Neural cell (in vitro differentiated cells): Measurements from ENCODE around the gene SPEM3. TPM values are rescaled to one million over a fixed set of nuclear protein-coding genes. Genes with fewer than 3 reads are reported as not detected.

ENCODE experiments used
- H2AFZ ChIP-seq: fragments of 200-600, 300-800 bp; sonication (generic), shearing (Covaris generic); 2 replicates; pipeline ENCODE4 v1.6.0; 2014; ENCODE audit warnings: low read depth, mild to moderate bottlenecking, antibody characterized with exemption, low read length, moderate library complexity
- H3F3A ChIP-seq: fragments of 200-600 bp; shearing (Covaris generic); 2 replicates; pipeline ENCODE4 v1.6.1; 2016; ENCODE audit warnings: mild to moderate bottlenecking, moderate library complexity, mixed read lengths, antibody characterized with exemption, low read length; ENCODE audit not compliant: insufficient read depth, poor library complexity, severe bottlenecking
- H3K27ac ChIP-seq: fragments of 200-600, 300-800 bp; sonication (generic), shearing (Covaris generic); 2 replicates; pipeline ENCODE4 v1.5.1; 2014; ENCODE audit warnings: mild to moderate bottlenecking, low read length, moderate library complexity
- H3K27me3 ChIP-seq: fragments of 300-800, 200-600 bp; sonication (generic), shearing (Covaris generic); 2 replicates; pipeline ENCODE4 v1.6.0; 2014; ENCODE audit warnings: mild to moderate bottlenecking, low read depth, low read length, moderate library complexity; ENCODE audit not compliant: insufficient read depth
- H3K36me3 ChIP-seq: fragments of 300-800, 200-600 bp; sonication (generic), shearing (Covaris generic); 2 replicates; pipeline ENCODE4 v1.5.1; 2014; ENCODE audit warnings: mild to moderate bottlenecking, antibody characterized with exemption, low read length, moderate library complexity; ENCODE audit not compliant: insufficient read depth
- H3K4me2 ChIP-seq: fragments of 300-800, 200-600 bp; sonication (generic), shearing (Covaris generic); 2 replicates; pipeline ENCODE4 v1.6.0; 2014; ENCODE audit warnings: mild to moderate bottlenecking, low read length
- H3K4me3 ChIP-seq: fragments of 300-800, 200-600 bp; sonication (generic), shearing (Covaris generic); 2 replicates; pipeline ENCODE4 v1.5.1; 2014; ENCODE audit warnings: mild to moderate bottlenecking, low read length, moderate library complexity
- H3K79me2 ChIP-seq: fragments of 200-600 bp; shearing (Covaris generic); replicated peaks from 2 replicates; pipeline ENCODE4 v1.6.0; 2014; ENCODE audit warnings: mild to moderate bottlenecking, low read length, moderate library complexity; ENCODE audit not compliant: insufficient read depth
- H3K9ac ChIP-seq: fragments of 300-800, 200-600 bp; sonication (generic), shearing (Covaris generic); 2 replicates; pipeline ENCODE4 v1.6.1; 2016; ENCODE audit warnings: mild to moderate bottlenecking, low read length, mixed read lengths
- H3K9me2 ChIP-seq: fragments of 200-600 bp; shearing (Covaris generic); 2 replicates; pipeline ENCODE4 v1.6.1; 2016; ENCODE audit warnings: mild to moderate bottlenecking, low read length, mixed read lengths; ENCODE audit not compliant: insufficient read depth
- H3K9me3 ChIP-seq: fragments of 200-600, 300-800 bp; sonication (generic), shearing (Covaris generic); 2 replicates; pipeline ENCODE4 v1.6.1; 2016; ENCODE audit warnings: mild to moderate bottlenecking, mixed run types, low read length, moderate library complexity, mixed read lengths
- H4K20me1 ChIP-seq: fragments of 200-600 bp; shearing (Covaris generic); 2 replicates; pipeline ENCODE4 v1.6.1; 2016; ENCODE audit warnings: mild to moderate bottlenecking, mixed run types; ENCODE audit not compliant: insufficient read depth
- EP300 ChIP-seq: fragments of 450-650 bp; conservative IDR thresholded peaks from 2 replicates; pipeline ENCODE4 v1.6.1; 2014; ENCODE audit warnings: antibody characterized with exemption, mild to moderate bottlenecking, moderate library complexity; ENCODE audit not compliant: poor library complexity, severe bottlenecking
- EZH2 ChIP-seq: fragments of 200-600, 300-800 bp; shearing (Covaris generic), sonication (generic); IDR thresholded peaks from 2 replicates; pipeline ENCODE4 v1.6.1; 2014; ENCODE audit warnings: antibody characterized with exemption, low read length, borderline replicate concordance, mild to moderate bottlenecking; ENCODE audit not compliant: insufficient read depth, poor library complexity, severe bottlenecking
- MXI1 ChIP-seq: fragments of 450-650 bp; conservative IDR thresholded peaks from 2 replicates; pipeline ENCODE4 v1.6.1; 2014; ENCODE audit warnings: antibody characterized with exemption, mild to moderate bottlenecking; ENCODE audit not compliant: poor library complexity, severe bottlenecking
- POLR2AphosphoS5 ChIP-seq: IDR thresholded peaks from 2 replicates; pipeline ENCODE4 v1.6.1; 2012
- RAD21 ChIP-seq: fragments of 450-650 bp; conservative IDR thresholded peaks from 2 replicates; pipeline ENCODE4 v1.6.1; 2014; ENCODE audit warnings: antibody characterized with exemption, mild to moderate bottlenecking, moderate library complexity
- SMC3 ChIP-seq: fragments of 450-650 bp; conservative IDR thresholded peaks from 2 replicates; pipeline ENCODE4 v1.6.1; 2014; ENCODE audit warnings: antibody characterized with exemption, mild to moderate bottlenecking, moderate library complexity; ENCODE audit not compliant: poor library complexity
- TAF1 ChIP-seq: IDR thresholded peaks from 2 replicates; pipeline ENCODE4 v1.6.1; 2012; ENCODE audit warnings: low read depth
- polyA plus RNA-seq: library from polyadenylated mRNA; depleted of rRNA; stranded (reverse); fragments of >200 nt; gene quantifications from 2 replicates; pipeline ENCODE4 v1.2.3, GENCODE V29; 2014
- TF ChIP-seq, protein P1 (sequence below): IDR thresholded peaks from 2 replicates; pipeline ENCODE4 v1.6.1; 2012; ENCODE audit warnings: borderline replicate concordance
- TF ChIP-seq, protein P2 (sequence below): fragments of 450-650 bp; IDR thresholded peaks from 2 replicates; pipeline ENCODE4 v1.5.1; 2014; ENCODE audit warnings: antibody characterized with exemption, mild to moderate bottlenecking, moderate library complexity; ENCODE audit not compliant: poor library complexity, severe bottlenecking

SPEM3 gene
- polyA plus RNA-seq, 1 donor from 2014 or later = not detected

DNA sequence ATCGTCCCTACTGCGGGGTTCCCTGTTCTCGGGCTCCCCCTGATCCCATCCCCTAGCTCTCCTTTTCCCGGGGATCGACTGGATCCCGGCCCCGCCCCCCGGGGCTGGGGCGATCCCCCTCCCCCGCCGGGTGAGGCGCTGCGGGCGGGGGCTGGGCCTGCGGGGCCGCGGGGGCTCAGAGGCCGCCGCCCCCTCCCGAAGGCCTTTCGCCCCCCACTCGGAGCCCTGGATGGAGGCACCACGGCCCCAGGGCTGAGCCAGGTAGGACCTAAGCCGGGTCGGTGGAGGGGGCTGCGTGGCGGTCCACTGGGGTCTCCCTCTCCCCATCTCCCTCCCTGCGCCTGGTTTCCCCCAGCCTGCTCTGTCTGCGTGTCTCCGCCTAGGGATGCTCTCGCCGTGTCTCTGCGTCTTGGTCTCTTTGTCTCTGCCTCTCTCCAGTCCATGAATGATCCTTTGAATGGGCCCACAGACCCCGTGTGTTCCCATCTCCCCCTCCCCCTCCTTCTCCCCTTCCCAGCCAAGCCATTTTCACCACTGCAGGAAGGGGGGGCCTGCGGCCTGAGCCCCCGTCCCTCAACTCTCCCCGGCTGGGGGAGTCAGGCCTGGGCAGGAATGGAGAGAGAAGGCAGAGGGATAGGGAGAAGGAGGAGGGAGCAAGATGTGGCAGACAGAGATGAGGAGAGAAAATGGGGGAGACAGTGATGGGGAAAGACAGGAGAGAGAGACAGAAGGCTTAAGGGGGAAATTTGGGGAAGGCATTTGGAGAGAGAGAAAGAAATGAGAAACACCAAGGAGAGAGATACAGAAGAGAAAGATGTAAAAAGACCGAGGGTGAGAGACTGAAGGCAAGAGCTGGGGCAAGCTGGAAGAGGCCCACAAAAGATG, 23.1 kb upstream of the SPEM3 start:
- peak overlapping the region; percentile 98 for H3K27ac ChIP-seq
- no peaks in the 10 kb centered on the region for H3K9me3 ChIP-seq
- peaks cover 2% of the 10 kb centered on the region for H4K20me1 ChIP-seq
- H3K9me2 ChIP-seq = no peaks in the 10 kb centered on the region
- no peaks in the 10 kb centered on the region for H3K36me3 ChIP-seq
- H3K4me3 ChIP-seq = peak overlapping the region; percentile 88
- H2AFZ ChIP-seq = peak overlapping the region; percentile 63
- peaks cover 5% of the 10 kb centered on the region for H3F3A ChIP-seq
- peak; percentile 29 for TF ChIP-seq MXI1
- no peak for TF ChIP-seq EZH2
- TF ChIP-seq SMC3 = peak; percentile 39
- TF ChIP-seq, protein P1, sequence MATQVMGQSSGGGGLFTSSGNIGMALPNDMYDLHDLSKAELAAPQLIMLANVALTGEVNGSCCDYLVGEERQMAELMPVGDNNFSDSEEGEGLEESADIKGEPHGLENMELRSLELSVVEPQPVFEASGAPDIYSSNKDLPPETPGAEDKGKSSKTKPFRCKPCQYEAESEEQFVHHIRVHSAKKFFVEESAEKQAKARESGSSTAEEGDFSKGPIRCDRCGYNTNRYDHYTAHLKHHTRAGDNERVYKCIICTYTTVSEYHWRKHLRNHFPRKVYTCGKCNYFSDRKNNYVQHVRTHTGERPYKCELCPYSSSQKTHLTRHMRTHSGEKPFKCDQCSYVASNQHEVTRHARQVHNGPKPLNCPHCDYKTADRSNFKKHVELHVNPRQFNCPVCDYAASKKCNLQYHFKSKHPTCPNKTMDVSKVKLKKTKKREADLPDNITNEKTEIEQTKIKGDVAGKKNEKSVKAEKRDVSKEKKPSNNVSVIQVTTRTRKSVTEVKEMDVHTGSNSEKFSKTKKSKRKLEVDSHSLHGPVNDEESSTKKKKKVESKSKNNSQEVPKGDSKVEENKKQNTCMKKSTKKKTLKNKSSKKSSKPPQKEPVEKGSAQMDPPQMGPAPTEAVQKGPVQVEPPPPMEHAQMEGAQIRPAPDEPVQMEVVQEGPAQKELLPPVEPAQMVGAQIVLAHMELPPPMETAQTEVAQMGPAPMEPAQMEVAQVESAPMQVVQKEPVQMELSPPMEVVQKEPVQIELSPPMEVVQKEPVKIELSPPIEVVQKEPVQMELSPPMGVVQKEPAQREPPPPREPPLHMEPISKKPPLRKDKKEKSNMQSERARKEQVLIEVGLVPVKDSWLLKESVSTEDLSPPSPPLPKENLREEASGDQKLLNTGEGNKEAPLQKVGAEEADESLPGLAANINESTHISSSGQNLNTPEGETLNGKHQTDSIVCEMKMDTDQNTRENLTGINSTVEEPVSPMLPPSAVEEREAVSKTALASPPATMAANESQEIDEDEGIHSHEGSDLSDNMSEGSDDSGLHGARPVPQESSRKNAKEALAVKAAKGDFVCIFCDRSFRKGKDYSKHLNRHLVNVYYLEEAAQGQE = peak; percentile 36
- TF ChIP-seq POLR2AphosphoS5 = peak; percentile 80
- peak; percentile 71 for TF ChIP-seq TAF1
- peak; percentile 32 for TF ChIP-seq RAD21
- TF ChIP-seq EP300 = peak; percentile 9
- TF ChIP-seq, protein P2, sequence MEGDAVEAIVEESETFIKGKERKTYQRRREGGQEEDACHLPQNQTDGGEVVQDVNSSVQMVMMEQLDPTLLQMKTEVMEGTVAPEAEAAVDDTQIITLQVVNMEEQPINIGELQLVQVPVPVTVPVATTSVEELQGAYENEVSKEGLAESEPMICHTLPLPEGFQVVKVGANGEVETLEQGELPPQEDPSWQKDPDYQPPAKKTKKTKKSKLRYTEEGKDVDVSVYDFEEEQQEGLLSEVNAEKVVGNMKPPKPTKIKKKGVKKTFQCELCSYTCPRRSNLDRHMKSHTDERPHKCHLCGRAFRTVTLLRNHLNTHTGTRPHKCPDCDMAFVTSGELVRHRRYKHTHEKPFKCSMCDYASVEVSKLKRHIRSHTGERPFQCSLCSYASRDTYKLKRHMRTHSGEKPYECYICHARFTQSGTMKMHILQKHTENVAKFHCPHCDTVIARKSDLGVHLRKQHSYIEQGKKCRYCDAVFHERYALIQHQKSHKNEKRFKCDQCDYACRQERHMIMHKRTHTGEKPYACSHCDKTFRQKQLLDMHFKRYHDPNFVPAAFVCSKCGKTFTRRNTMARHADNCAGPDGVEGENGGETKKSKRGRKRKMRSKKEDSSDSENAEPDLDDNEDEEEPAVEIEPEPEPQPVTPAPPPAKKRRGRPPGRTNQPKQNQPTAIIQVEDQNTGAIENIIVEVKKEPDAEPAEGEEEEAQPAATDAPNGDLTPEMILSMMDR = peak; percentile 9
- peak overlapping the region; percentile 98 for H3K9ac ChIP-seq
- H3K27me3 ChIP-seq = no peaks in the 10 kb centered on the region
- peaks cover 32% of the 10 kb centered on the region for H3K79me2 ChIP-seq
- peak overlapping the region; percentile 93 for H3K4me2 ChIP-seq

DNA sequence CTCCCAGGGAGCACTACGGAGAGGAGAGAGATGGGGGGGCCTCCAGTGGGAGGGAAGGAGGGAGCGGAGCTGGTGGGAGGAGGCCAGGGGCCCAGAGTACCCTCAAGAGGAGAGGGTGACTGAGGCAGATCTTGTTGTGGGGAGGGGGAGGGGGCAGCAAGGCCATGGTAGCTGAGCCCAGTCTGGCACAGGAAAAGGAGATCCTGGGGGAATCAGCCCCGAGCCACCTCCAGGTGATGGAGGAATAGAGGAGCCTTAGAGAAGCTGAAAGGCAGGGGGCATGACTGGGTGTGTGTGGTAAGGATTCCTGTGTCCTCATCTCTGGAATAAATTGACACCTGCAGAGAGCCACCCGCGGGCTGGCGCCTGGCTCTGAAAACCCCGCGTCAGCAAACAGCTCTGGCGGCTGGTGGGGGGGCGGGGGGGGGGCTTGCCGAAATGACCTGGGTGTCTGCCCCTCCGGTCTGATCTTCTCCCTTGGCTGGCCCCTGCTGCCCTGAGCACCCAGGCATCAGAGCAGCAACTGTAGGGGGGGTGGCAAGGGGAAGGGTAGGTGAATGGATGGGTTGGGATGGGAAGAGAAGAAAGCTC, 22.3 kb upstream of the SPEM3 start:
- H3K9ac ChIP-seq = peak overlapping the region; percentile 98
- peak overlapping the region; percentile 63 for H2AFZ ChIP-seq
- no peaks in the 10 kb centered on the region for H3K9me3 ChIP-seq
- no peaks in the 10 kb centered on the region for H3K36me3 ChIP-seq
- peaks cover 5% of the 10 kb centered on the region for H3F3A ChIP-seq
- H3K27ac ChIP-seq = peak overlapping the region; percentile 98
- no peaks in the 10 kb centered on the region for H3K9me2 ChIP-seq
- H3K4me3 ChIP-seq = peak overlapping the region; percentile 88
- H4K20me1 ChIP-seq = peaks cover 2% of the 10 kb centered on the region
- TF ChIP-seq, protein P1 = no peak
- TF ChIP-seq EP300 = no peak
- TF ChIP-seq, protein P2 = no peak
- TF ChIP-seq RAD21 = no peak
- no peak for TF ChIP-seq SMC3
- TF ChIP-seq POLR2AphosphoS5 = no peak
- no peak for TF ChIP-seq TAF1
- no peak for TF ChIP-seq EZH2
- TF ChIP-seq MXI1 = no peak
- peaks cover 32% of the 10 kb centered on the region for H3K79me2 ChIP-seq
- no peaks in the 10 kb centered on the region for H3K27me3 ChIP-seq
- H3K4me2 ChIP-seq = peak overlapping the region; percentile 93
